ENCODE measurements around the gene ZP1. TPM values are rescaled to one million over a fixed set of nuclear protein-coding genes. Genes with fewer than 3 reads are reported as not detected.

ZP1 gene
- 0.12 TPM in 1 of 2 replicates, not detected in the other for total RNA-seq

DNA sequence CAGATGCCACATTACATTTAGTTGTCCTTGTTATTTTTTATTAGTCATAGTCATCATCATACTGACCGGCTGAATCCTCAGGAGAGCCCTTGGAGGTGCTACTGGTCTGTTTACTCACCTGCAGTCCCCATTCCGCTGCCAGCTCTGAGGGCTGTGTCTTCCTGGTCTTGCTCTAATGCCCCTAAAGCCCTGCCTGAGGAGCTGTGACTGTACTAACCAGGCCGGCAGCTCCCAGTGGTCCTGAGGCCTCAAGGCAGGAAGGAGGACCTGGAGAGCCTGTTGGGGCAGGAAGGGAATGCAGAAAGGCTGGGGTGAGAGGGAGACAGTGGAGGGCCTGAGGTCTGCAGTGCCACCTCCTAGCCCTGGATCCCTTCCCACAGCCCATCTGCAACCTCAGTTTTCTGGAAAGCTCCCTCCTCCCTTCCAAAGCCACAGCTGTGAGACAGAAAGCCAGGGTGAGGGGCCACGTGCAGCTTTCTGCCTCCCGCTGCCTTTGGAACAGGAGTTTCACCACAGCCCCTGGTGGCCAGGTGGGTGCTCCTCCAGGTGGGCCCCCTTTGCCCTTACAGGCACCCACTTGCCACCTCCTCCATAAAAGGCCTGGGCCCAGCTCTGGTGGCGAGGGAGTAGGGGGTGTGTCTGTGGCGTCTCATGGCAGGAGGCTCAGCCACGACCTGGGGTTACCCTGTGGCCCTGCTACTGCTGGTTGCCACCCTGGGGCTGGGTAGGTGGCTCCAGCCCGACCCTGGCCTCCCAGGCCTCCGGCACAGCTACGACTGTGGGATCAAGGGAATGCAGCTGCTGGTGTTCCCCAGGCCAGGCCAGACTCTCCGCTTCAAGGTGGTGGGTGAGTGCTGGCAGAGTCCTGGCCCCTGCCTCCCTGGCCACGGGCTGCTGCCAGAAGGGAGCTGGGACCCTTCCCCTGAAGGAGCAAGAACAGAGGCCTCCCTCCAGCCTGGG is at the start of gene ZP1:
ZP1 (plus strand) TSS at position 632 of the 960 bp plus-strand sequence; CDS start at position 652, 20 bp downstream.

GRCh38 chr11:60841797-60842667 is 25.3 kb upstream of the ZP1 start, which contains the start of gene CCDC86:
CCDC86 (plus strand) TSS chr11:60842113; CDS start chr11:60842125, 12 bp downstream.

DNA sequence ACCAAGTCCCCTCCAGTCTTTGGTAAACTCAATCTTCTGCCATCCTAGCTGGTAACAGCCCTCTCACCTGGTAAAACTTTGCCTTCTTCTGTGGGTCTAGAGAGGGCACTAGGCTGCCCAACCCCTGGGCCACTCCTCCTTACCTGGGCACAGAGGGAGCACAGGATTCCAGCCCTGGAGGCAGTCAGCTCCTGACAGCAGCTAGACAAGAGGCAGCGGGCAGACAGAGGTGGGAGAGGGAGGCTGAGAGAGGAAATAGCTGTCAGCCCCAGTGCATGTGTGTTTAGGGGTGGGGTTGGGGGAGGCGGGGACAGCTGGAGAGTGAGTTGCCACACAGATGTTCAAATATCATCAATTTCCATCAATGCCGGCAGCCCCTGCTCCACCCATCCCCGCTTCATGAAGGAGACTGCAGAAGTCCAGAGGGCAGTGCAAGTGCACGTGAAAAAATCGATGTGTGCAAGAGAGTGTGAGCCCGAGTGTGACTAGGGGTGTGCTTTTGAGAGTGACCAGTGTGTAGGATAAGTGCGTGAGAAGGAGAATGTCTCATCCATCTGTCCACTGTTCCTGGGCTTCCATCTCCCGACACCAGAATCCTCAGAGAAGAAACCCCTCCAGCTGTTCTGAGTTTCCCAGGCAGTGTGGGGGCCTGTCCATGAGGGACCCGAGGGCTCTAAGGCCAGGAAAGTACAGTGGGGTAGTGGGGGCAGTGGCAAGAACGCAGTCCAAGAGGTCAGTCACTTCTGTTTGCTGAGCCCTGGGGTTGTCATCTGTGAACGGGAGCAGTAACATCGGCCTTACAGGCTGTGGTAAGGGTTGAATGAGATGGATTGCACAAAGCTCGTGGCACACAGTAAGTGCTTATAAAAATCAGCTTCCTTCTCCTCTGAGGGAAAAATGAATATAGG is 11.4 kb upstream of the ZP1 start, which contains the start of gene PTGDR2:
PTGDR2 (minus strand) TSS at position 225 of the 908 bp plus-strand sequence. CDS start 2,228 bp downstream, outside the sequence.

DNA sequence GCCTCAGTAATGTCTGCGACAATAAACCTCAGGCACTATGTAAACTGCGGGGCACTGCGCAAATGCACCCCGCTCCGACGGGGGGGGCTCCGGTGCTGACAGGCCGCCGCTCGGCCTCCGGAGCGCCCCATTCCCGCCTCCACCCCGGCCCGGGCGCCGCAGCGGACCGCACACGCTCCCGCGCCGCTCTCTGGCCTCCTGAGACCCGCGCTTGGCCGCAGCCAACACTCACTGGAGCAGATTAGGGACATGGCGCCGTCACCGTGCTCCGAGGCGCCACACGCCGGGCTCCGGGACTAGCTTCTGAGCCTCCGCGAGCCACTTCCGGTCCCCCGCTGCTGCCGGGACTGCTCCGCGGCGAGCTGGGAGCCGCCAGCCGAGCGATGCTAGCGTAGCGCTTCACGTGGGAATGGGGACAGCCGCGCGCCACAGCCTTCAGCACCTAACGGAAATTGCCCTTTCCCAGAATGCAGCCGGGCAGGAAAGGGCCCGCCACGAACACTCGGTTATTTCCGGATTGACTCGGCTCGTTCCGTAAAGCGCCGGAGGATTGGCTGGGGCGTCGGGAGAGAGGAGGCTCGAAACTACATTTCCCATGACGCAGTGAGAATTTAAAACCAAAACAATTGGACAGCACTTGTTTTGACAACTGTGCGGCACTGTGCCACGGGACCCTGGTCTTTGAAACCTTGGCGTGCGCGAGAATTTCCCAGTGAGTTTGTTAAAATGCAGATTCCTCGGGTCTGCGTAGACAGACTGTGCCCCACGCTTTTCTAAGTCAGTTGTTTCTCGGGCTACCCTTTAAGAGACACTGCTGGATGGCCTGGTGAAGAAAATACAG is 39.0 kb downstream of the ZP1 start, which contains the start of gene PRPF19:
PRPF19 (minus strand) TSS at position 454 of the 841 bp plus-strand sequence; CDS start at position 251, 203 bp downstream.

GRCh38 chr11:60913793-60914632 is 46.7 kb downstream of the ZP1 start, which contains the start of gene TMEM109:
TMEM109 (plus strand) TSS chr11:60914158; CDS start chr11:60919694, 5,536 bp downstream.

DNA sequence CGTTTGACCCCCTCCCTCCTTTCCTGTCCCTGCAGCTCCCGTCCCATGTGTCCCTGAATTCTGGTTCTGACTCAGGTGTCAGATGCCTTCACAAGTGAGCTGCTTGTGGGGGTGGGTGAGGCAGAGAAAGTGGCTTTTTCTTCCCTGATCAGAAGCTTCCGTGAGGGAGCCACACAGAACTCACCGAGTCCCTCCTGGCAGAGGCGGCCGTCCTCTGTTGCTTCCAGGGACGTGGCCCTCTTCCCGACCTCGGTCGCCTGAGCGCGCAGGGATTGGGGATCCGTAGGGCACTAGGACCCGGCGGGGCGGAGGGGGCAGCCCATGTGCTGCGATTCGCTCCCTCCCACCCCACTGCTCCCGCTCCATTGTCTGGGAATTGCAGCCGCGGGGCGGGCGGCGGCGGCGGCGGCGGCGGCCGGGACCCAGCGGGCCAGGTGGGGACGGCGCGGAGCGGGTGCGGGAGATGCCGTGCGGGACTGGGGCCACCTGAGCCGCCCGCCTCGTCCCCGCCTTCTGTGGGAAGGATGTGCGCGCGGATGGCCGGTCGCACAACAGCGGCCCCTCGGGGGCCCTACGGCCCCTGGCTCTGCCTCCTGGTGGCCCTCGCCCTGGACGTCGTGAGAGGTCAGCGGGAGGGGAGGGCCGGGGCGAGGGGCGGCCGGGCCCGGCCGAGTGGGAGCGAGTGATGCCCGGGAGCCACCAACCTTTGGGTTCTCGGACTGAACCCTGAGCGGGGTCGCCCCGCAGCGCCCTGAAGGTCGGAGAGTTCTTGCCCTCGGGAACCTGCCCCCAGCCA is 57.0 kb downstream of the ZP1 start, which contains the start of gene TMEM132A:
TMEM132A (plus strand) TSS at position 351 of the 796 bp plus-strand sequence; CDS start at position 525, 174 bp downstream.

Other genes starting within 250 kb of the ZP1 start
- not detected in 2 replicates for gene MS4A8, start 167.9 kb upstream of the ZP1 start, total RNA-seq
- gene MS4A18, start 142.8 kb upstream of the ZP1 start, total RNA-seq = not detected in 2 replicates
- gene MS4A15, start 110.7 kb upstream of the ZP1 start, total RNA-seq = not detected in 2 replicates
- gene MS4A10, start 82.2 kb upstream of the ZP1 start, total RNA-seq = not detected in 2 replicates
- gene CCDC86, start 25.4 kb upstream of the ZP1 start, total RNA-seq = 13.8 TPM in 2 replicates
- 0.81 and 2.6 TPM in 2 replicates for gene PTGDR2, start 11.6 kb upstream of the ZP1 start, total RNA-seq
- gene PRPF19, start 39.0 kb downstream of the ZP1 start, total RNA-seq = 47.1 and 47.5 TPM in 2 replicates
- gene TMEM109, start 46.6 kb downstream of the ZP1 start, total RNA-seq = 32.5 and 34.1 TPM in 2 replicates
- 16.0 and 20.4 TPM in 2 replicates for gene TMEM132A, start 56.9 kb downstream of the ZP1 start, total RNA-seq
- 18.9 and 27.3 TPM in 2 replicates for gene SLC15A3, start 84.6 kb downstream of the ZP1 start, total RNA-seq
- gene CD6, start 104.1 kb downstream of the ZP1 start, total RNA-seq = not detected in 2 replicates
- gene CD5, start 234.9 kb downstream of the ZP1 start, total RNA-seq = not detected in 2 replicates

Data from hair follicle dermal papilla cell (primary cell).